ENCODE results near the gene ATP9B. TPM values are rescaled to one million over a fixed set of nuclear protein-coding genes. Genes with fewer than 3 reads are reported as not detected.

Gene ATP9B
- total RNA-seq, 1 experiment from 2014 or later: 17.8 TPM

GRCh38 chr18:79203017-79203605 is 133.9 kb downstream of the ATP9B start (continued):
- TF ChIP-seq REST (IDR thresholded peaks at IDR 0.05; ENCODE audit: low read depth): no peak

GRCh38 chr18:79204889-79205807 is 136.0 kb downstream of the ATP9B start:
- ATAC-seq: no peak
- ChIA-PET POLR2A (no interaction called here), CTCF (no interaction called here), RAD21 (ENCODE audit: low non-redundant PET in 1 of 2, low total read pairs in 2 of 2, uncharacterized antibody in 2 of 2, unreplicated experiment in 2 of 2) (no interaction called here)
- Histone ChIP-seq H3K27me3 (ENCODE audit: insufficient read depth, low read length) (no peaks in the 10 kb centered on the region), H3K79me2 (ENCODE audit: insufficient read depth, low read length) (no peaks in the 10 kb centered on the region), H3K4me1 (ENCODE audit: control insufficient read depth in 1 of 2, insufficient read depth in 2 of 2, low read length in 2 of 2) (peaks cover 18 to 33% of the 10 kb centered on the region in 2 experiments), H2AFZ (ENCODE audit: low read depth, low read length, poor library complexity, severe bottlenecking) (no peak overlapping the region), H3K36me3 (ENCODE audit: control insufficient read depth in 1 of 2, insufficient read depth in 2 of 2, low read length in 2 of 2) (no peaks in the 10 kb centered on the region), H3K4me3 (replicated peaks in 1 of 2; ENCODE audit: low read depth in 1 of 2, low read length in 2 of 2) (no peak overlapping the region), H3K9ac (ENCODE audit: low read length) (no peak overlapping the region), H3K9me3 (ENCODE audit: control insufficient read depth in 1 of 2, insufficient read depth in 1 of 2, low read depth in 1 of 2, low read length in 2 of 2) (no peaks in the 10 kb centered on the region), H3K9me2 (ENCODE audit: insufficient read depth) (no peaks in the 10 kb centered on the region), H3K4me2 (ENCODE audit: low read length) (no peak overlapping the region), H3K27ac (ENCODE audit: low read depth, low read length) (no peak overlapping the region), H4K20me1 (ENCODE audit: insufficient read depth) (no peaks in the 10 kb centered on the region)
- intact Hi-C loops (cut with micrococcal nuclease): no loop called here
- DNase-seq (ENCODE audit: low read depth, low spot score): no peak
- no TSS peak for BruUV-seq (replicated peaks)
- TF ChIP-seq ZNF274 (IDR thresholded peaks at IDR 0.05; ENCODE audit: low read depth, low read length): no peak
- TF ChIP-seq SIN3A (IDR thresholded peaks at IDR 0.05; ENCODE audit: low read depth): no peak
- no peak for TF ChIP-seq EGR1 (IDR thresholded peaks at IDR 0.05; ENCODE audit: low read depth)
- TF ChIP-seq SRF (IDR thresholded peaks at IDR 0.05; ENCODE audit: low read depth): no peak
- TF ChIP-seq ZBTB33 (IDR thresholded peaks at IDR 0.05; ENCODE audit: extremely low read depth, insufficient replicate concordance, low read length): no peak
- no peak for TF ChIP-seq YY1 (IDR thresholded peaks at IDR 0.05; ENCODE audit: extremely low read depth, insufficient replicate concordance, low read depth, low read length)
- no peak for TF ChIP-seq MAX (IDR thresholded peaks at IDR 0.05)
- TF ChIP-seq ZFX (IDR thresholded peaks at IDR 0.05): no peak
- no peak for TF ChIP-seq POLR2AphosphoS5 (IDR thresholded peaks at IDR 0.05; ENCODE audit: low read depth, low read length)
- TF ChIP-seq SP1 (IDR thresholded peaks at IDR 0.05; ENCODE audit: low read depth): no peak
- no peak for TF ChIP-seq CBX3 (IDR thresholded peaks at IDR 0.05; ENCODE audit: low read depth)
- TF ChIP-seq REST (IDR thresholded peaks at IDR 0.05; ENCODE audit: low read depth): no peak
- TF ChIP-seq EZH2 (IDR thresholded peaks at IDR 0.05): no peak

All from HCT116 (cell line).